GM12891 (cell line): ENCODE measurements around the gene KCNT1.

Source experiments
- POLR2A ChIP-seq: IDR thresholded peaks from 2 replicates; pipeline ENCODE4 v1.6.1; 2011; ENCODE audit warnings: low read depth, low read length, control low read depth
- POLR2AphosphoS5 ChIP-seq: IDR thresholded peaks from 2 replicates; pipeline ENCODE4 v1.6.1; 2011; ENCODE audit warnings: low read depth, low read length, control low read depth
- TAF1 ChIP-seq: IDR thresholded peaks from 2 replicates; pipeline ENCODE4 v1.6.1; 2011; ENCODE audit warnings: low read depth, low read length, control low read depth

DNA sequence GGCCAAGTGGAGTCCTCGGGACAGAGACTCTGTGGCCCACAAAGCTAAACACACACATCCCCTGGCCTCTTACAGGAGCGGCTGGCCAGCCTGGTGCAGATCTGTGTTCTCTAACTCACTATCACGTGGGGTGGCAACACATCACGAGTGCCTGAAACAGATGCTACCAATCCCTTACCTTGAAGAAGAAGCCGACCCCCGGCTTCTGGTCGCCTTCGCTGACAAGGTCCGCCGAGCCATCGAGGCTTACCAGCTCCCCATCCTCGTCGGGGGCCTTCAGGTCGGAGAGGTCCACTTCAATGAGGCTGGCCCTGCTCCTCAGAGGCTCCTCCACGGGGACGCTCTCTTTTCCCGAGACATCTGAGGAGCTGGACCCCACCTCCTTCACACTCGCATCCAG, 118.7 kb downstream of the KCNT1 start:
- TF ChIP-seq POLR2A: no peak
- TF ChIP-seq TAF1: no peak
- TF ChIP-seq POLR2AphosphoS5: no peak
